Neural crest cell (in vitro differentiated cells): ENCODE measurements around the gene UBE2J2. TPM values are rescaled to one million over a fixed set of nuclear protein-coding genes. Genes with fewer than 3 reads are reported as not detected.

Source experiments
- DNase-seq: peaks from one replicate; pipeline ENCODE4 v3.0.0; 2021; ENCODE audit warnings: low read depth, mixed read lengths, low spot score
- H3K27ac Mint-ChIP-seq: one replicate; pipeline ENCODE4 v1.8.0; 2021; ENCODE audit warnings: mild to moderate bottlenecking, mixed read lengths; ENCODE audit not compliant: unreplicated experiment
- H3K27me3 Mint-ChIP-seq: 2 replicates; pipeline ENCODE4 v1.8.0; 2021; ENCODE audit warnings: low read depth, mild to moderate bottlenecking, mixed read lengths
- H3K36me3 Mint-ChIP-seq: 2 replicates; pipeline ENCODE4 v1.8.0; 2021; ENCODE audit warnings: low read depth, mild to moderate bottlenecking, mixed read lengths
- H3K4me1 Mint-ChIP-seq: 2 replicates; pipeline ENCODE4 v1.8.0; 2021; ENCODE audit warnings: mixed read lengths
- H3K4me3 Mint-ChIP-seq: one replicate; pipeline ENCODE4 v1.8.0; 2021; ENCODE audit warnings: mild to moderate bottlenecking, mixed read lengths
- H3K9me3 Mint-ChIP-seq: 2 replicates; pipeline ENCODE4 v1.8.0; 2021; ENCODE audit warnings: mixed read lengths
- total RNA-seq: library from RNA; stranded (reverse); gene quantifications from 2 replicates; pipeline ENCODE4 v1.2.1, GENCODE V29; 2021
- TF ChIP-seq, protein P1 (sequence below): fragments of 200-600 bp; sonication (generic); conservative IDR thresholded peaks from 2 replicates; pipeline ENCODE4 v1.5.0; 2021; ENCODE audit warnings: antibody characterized with exemption, mild to moderate bottlenecking

Gene UBE2J2
- total RNA-seq, 1 donor from 2014 or later, result 80.8 TPM

DNA sequence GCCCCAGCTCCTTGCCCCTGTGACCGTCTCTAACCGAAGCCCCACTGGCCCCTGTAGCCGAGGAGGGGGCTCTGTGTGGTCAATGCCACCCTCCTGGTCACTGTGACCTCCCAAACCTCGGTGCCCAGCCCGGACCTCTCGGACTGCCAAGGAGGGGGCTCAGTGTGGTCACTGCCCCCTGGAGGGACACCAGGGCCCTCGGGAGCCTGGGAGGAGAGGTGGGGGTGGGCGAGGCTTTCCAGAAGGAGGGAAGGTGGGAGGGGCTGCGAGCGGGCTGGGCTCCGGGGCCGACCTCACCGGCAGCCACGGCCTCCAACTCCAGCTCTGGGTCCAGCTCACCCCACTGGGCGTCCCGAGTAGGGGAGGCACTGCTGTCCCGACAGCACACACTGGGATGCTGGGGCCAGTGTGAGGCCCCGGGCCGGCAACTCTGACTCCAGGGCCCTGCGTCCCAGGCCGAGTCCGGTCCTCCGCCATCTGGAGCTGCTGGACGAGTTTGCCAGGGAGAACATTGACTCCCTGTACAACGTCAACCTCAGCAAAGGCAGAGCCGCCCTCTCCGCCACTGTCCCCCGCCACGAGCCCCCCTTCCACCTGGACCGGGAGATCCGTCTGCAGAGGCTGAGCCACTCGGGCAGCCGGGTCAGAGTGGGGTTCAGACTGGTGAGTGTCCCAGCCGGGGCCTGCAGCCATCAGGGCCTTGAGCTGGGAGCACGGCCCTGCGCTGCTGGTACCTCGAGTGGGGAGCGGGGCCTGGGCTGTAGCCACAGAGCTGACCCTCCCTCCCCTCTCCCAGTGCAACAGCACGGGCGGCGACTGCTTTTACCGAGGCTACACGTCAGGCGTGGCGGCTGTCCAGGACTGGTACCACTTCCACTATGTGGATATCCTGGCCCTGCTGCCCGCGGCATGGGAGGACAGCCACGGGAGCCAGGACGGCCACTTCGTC, 12.9 kb upstream of the UBE2J2 start:
- Mint-ChIP-seq H3K36me3 (no peaks in the 10 kb centered on the region), H3K27ac (no peak overlapping the region), H3K9me3 (no peaks in the 10 kb centered on the region), H3K4me3 (no peak overlapping the region), H3K4me1 (no peaks in the 10 kb centered on the region), H3K27me3 (peaks cover 2% of the 10 kb centered on the region)
- no peak for DNase-seq
- TF ChIP-seq, protein P1, sequence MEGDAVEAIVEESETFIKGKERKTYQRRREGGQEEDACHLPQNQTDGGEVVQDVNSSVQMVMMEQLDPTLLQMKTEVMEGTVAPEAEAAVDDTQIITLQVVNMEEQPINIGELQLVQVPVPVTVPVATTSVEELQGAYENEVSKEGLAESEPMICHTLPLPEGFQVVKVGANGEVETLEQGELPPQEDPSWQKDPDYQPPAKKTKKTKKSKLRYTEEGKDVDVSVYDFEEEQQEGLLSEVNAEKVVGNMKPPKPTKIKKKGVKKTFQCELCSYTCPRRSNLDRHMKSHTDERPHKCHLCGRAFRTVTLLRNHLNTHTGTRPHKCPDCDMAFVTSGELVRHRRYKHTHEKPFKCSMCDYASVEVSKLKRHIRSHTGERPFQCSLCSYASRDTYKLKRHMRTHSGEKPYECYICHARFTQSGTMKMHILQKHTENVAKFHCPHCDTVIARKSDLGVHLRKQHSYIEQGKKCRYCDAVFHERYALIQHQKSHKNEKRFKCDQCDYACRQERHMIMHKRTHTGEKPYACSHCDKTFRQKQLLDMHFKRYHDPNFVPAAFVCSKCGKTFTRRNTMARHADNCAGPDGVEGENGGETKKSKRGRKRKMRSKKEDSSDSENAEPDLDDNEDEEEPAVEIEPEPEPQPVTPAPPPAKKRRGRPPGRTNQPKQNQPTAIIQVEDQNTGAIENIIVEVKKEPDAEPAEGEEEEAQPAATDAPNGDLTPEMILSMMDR, result no peak

DNA sequence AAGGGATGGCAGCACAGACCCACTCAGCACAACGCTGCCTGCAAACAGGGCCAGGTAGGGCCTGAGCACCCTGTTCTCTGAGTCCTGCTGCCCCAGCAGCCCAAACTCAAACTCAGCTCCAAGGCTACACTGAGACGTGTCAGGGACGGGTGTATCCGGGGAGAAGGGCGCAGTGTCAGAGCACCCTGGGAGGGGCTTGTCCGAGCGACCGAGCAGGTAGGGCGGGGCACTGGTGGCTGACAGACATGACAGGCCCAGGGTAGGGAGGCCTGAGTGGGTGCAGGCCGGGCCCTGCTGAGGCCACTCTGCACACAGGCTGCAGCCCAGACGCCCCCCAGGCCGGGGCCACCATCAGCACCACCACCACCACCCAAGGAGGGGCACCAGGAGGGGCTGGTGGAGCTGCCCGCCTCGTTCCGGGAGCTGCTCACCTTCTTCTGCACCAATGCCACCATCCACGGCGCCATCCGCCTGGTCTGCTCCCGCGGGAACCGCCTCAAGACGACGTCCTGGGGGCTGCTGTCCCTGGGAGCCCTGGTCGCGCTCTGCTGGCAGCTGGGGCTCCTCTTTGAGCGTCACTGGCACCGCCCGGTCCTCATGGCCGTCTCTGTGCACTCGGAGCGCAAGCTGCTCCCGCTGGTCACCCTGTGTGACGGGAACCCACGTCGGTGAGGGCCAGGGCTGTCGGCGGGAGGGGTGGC, 12.1 kb upstream of the UBE2J2 start:
- Mint-ChIP-seq H3K4me3 (no peak overlapping the region), H3K36me3 (no peaks in the 10 kb centered on the region), H3K4me1 (no peaks in the 10 kb centered on the region), H3K27me3 (peaks cover 2% of the 10 kb centered on the region), H3K27ac (no peak overlapping the region), H3K9me3 (no peaks in the 10 kb centered on the region)
- DNase-seq, result no peak
- TF ChIP-seq, protein P1, result no peak

DNA sequence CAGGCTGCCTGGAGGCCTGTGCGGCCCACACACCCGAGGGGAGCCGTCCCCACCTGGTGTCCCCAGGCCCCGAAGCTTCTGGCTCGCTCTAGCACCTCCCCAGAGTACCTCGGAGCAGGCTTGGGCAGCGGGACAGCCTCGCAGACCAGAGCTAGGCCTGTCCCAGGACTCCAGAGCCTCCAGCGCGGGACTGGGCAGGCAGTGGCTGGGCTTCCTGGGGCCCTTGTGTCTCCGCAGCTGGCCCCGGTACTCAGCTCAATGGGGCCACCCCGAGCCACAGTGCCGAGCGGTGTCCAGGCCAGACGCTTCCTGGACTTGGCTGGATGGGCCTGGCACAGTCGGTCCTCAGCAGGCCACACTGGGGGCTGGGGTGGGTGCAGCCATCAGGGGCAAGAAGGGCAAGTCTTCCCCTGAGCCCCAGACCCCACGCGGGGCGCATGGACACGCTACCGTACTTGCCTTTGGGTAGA, 11.5 kb upstream of the UBE2J2 start:
- no peaks in the 10 kb centered on the region for H3K36me3 Mint-ChIP-seq
- H3K4me3 Mint-ChIP-seq, result no peak overlapping the region
- H3K9me3 Mint-ChIP-seq, result no peaks in the 10 kb centered on the region
- no peak for DNase-seq
- H3K4me1 Mint-ChIP-seq, result no peaks in the 10 kb centered on the region
- TF ChIP-seq, protein P1, result no peak
- H3K27ac Mint-ChIP-seq, result no peak overlapping the region
- peaks cover under 1% of the 10 kb centered on the region for H3K27me3 Mint-ChIP-seq

DNA sequence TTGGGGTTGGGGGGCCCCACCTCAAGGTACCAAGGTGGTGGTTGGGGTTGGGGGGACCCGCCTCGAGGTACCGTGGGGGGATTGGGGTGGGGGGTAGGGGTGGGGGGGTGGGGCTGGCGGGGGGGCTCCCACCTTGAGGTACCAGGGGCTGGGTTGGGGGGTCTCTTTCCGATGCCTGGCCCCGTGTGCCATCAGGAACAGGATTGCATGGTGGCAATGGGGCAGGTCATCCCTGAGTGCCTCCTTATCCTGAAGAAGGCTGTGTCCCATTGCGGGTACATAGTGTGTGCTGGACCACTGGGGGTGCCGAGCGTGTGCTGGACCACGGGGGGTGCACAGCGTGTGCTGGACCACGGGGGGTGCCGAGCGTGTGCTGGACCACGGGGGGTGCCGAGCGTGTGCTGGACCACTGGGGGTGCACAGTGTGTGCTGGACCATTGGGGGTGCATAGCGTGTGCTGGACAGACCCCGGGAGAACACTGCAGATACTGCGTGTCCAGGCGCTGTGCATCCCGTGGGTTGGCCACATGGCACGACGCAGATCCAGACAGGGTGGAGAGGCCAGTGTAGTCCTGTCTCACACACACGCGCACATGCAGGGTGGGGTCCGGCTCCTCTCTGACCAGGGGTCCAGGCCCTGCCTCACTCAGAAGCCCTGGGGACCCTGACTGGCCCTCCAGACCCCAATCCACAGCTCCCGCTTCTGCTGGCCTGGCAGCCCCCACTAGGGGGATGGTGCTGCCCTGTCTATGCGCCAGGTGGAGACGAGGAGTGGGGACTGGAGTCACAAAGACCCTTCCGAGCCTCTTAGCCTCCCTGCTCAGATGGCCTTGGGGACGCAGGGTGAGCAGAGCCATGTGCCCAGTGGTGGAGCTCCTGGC, 10.8 kb upstream of the UBE2J2 start:
- Mint-ChIP-seq H3K27me3 (no peaks in the 10 kb centered on the region), H3K36me3 (no peaks in the 10 kb centered on the region), H3K4me1 (no peaks in the 10 kb centered on the region), H3K9me3 (no peaks in the 10 kb centered on the region), H3K4me3 (no peak overlapping the region), H3K27ac (no peak overlapping the region)
- DNase-seq, result no peak
- TF ChIP-seq, protein P1, result no peak

DNA sequence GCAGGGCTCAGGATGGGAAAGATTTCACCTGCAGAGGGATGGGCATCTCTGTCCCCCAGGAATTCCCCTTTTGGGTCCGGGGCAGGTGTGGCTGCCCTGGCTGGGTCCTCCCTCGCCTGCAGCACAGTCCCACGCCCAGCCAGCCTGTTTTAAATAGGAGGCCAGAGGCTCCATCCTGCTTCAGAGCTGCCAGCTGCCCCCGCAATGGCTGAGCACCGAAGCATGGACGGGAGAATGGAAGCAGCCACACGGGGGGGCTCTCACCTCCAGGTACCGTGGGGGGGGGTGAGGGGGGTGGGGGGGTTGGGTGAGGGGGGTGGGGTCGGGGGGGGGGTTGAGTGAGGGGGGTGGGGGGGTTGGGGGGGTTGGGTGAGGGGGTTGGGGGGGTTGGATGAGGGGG, 10.2 kb upstream of the UBE2J2 start:
- Mint-ChIP-seq H3K9me3 (no peaks in the 10 kb centered on the region), H3K27me3 (no peaks in the 10 kb centered on the region), H3K27ac (no peak overlapping the region), H3K36me3 (no peaks in the 10 kb centered on the region), H3K4me3 (no peak overlapping the region), H3K4me1 (no peaks in the 10 kb centered on the region)
- TF ChIP-seq, protein P1, result no peak
- no peak for DNase-seq
